GM12892 (cell line): ENCODE results near the gene ZC3H7B.
A peak's percentile ranks its signal among the peaks of the same experiment; 100 is the strongest.

Experiments used
- DNase-seq: peaks from one replicate; pipeline ENCODE4 v3.0.0; 2011; ENCODE audit not compliant: insufficient read length
- FAIRE-seq: peaks from 2 replicates; lab custom pipeline; 2011; peaks lifted over from hg19 to GRCh38; lab: Jason Lieb, UNC
- POLR2A ChIP-seq: IDR thresholded peaks from 2 replicates; pipeline ENCODE4 v1.6.1; 2011; ENCODE audit warnings: low read depth, low read length, control low read depth
- POLR2AphosphoS5 ChIP-seq: IDR thresholded peaks from 2 replicates; pipeline ENCODE4 v1.6.1; 2011; ENCODE audit warnings: low read depth, low read length, control low read depth
- TAF1 ChIP-seq: IDR thresholded peaks from 2 replicates; pipeline ENCODE4 v1.6.1; 2011; ENCODE audit warnings: low read depth, mild to moderate bottlenecking, control low read depth, low read length, borderline replicate concordance

The ZC3H7B gene

GRCh38 chr22:41403532-41404318, 102.4 kb downstream of the ZC3H7B start:
- FAIRE-seq, result peak; percentile 97
- no peak for TF ChIP-seq POLR2AphosphoS5
- TF ChIP-seq TAF1, result no peak
- no peak for TF ChIP-seq POLR2A

DNA sequence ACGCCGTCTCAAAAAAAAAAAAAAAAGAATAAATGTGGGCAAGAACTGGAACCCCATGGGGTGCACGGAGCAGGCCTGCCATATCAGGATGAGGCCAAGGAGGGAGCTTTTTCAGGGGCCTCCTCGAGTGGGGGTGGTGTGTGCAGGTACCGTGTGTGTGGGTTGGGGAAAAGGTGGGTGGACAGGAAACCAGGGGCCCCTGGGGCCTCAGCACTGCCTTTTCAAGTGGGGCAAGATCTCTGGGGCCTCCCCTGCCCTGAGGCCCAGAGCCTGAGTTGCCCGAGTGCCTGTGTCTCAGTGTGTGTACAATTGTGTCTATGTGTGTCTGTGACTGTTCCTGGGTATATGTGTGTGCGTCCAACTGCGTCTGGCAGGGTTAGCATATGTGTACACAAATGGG, 104.3 kb downstream of the ZC3H7B start:
- FAIRE-seq, result peak; percentile 85
- peak; percentile 63 for DNase-seq
- TF ChIP-seq TAF1 (no peak), POLR2A (peak; percentile 37; the same call in 1 of the 2 replicates)

More at GRCh38 chr22:41403532-41404318, 102.4 kb downstream of the ZC3H7B start:
- DNase-seq, result peak; percentile 97

DNA sequence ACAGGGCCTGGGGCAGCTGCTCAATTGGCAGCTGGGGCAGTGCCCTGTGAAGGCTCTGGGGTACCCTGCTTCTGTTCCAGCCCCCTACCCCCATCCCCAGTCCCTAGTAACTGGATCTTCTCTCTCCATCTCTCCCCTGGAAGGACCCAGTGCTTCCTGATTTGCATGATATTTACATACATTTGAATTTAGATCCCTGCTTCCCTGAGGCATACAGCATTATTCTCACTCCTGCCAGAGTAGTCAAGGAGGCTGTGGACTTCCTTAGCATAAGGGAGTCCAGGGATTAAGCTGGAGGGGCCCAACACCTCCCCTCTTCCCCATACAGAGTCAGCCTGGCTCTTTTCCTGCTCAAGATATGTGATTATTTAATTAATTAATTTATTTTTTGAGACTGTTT, 105.1 kb downstream of the ZC3H7B start:
- peak; percentile 50 for FAIRE-seq
- no peak for TF ChIP-seq POLR2AphosphoS5
- no peak for TF ChIP-seq TAF1
- no peak for TF ChIP-seq POLR2A
- DNase-seq, result no peak

DNA sequence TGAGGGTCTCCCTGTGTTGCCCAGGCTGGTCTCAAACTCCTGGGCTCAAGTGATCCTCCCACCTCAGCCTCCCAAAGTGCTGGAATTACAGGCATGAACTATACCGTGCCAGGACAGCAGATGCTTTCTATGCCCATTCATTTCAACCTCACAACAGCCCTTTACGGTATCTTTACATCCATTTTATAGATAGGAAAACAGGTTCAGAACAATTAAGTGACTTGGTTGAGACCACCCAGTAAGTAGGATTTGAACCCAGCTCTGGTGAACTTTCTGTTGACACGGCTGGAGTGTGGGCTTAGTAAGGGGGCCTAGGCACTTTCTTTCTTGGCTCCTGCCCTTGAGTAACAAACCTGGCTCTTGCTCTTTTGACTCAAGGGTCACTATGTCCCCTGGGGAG, 106.1 kb downstream of the ZC3H7B start:
- FAIRE-seq, result no peak
- DNase-seq, result no peak
- TF ChIP-seq POLR2A, result no peak
- no peak for TF ChIP-seq POLR2AphosphoS5
- no peak for TF ChIP-seq TAF1

GRCh38 chr22:41408665-41409064, 107.3 kb downstream of the ZC3H7B start:
- FAIRE-seq (no peak), DNase-seq (no peak)
- TF ChIP-seq TAF1 (no peak), POLR2A (no peak), POLR2AphosphoS5 (no peak)
